Activated T-helper 1 cell treated with anti-CD3 and anti-CD28 coated beads, Interleukin-2, amount 50 U/mL, for 16 hours (primary cell): ENCODE data around the gene ZKSCAN5.
"Not testable (repeated sequence)": the region's sequence is repeated elsewhere in the genome, so short reads cannot be mapped to it uniquely, and the experiment has no call there.

Experiments used
- DNase-seq, 2 donors: peaks; one replicate each; pipeline ENCODE4 v3.0.0-alpha.2; 2020; ENCODE audit warnings: low read depth in 1 of 2, low spot score in 1 of 2

ZKSCAN5 gene

GRCh38 chr7:99497766-99498545 is 6.5 kb upstream of the ZKSCAN5 start:
- DNase-seq = no peak

GRCh38 chr7:99498546-99498944 is 5.9 kb upstream of the ZKSCAN5 start:
- no peak for DNase-seq

- no peak for DNase-seq
Observed at GRCh38 chr7:99499371-99499720, 5.1 kb upstream of the ZKSCAN5 start.

GRCh38 chr7:99499721-99500636 is 4.5 kb upstream of the ZKSCAN5 start, which contains the start of gene ZNF394:
Gene ZNF394 (minus strand): TSS chr7:99500281. CDS start chr7:99500093, 188 bp downstream.
- DNase-seq = peak; percentile 77 to 82

GRCh38 chr7:99500637-99501009 is 3.8 kb upstream of the ZKSCAN5 start:
- DNase-seq = no peak

GRCh38 chr7:99501236-99501635 is 3.2 kb upstream of the ZKSCAN5 start:
- not testable (repeated sequence) for DNase-seq

GRCh38 chr7:99504281-99504602 is 220 bp upstream of the ZKSCAN5 start:
- DNase-seq = no peak

- no peak for DNase-seq
Observed at GRCh38 chr7:99505324-99505662, 831 bp downstream of the ZKSCAN5 start.

GRCh38 chr7:99514050-99514449 is 9.6 kb downstream of the ZKSCAN5 start:
- no peak for DNase-seq

GRCh38 chr7:99521399-99521798 is 16.9 kb downstream of the ZKSCAN5 start:
- no peak for DNase-seq

- no peak for DNase-seq
Observed at GRCh38 chr7:99525713-99526440, 21.4 kb downstream of the ZKSCAN5 start.

- DNase-seq = no peak
Observed at GRCh38 chr7:99531354-99531765, 26.9 kb downstream of the ZKSCAN5 start.

GRCh38 chr7:99535667-99536066 is 31.2 kb downstream of the ZKSCAN5 start:
- DNase-seq = no peak

GRCh38 chr7:99539213-99539811 is 34.9 kb downstream of the ZKSCAN5 start:
- no peak for DNase-seq

GRCh38 chr7:99540542-99540941 is 36.1 kb downstream of the ZKSCAN5 start:
- DNase-seq = no peak

GRCh38 chr7:99541212-99541611 is 36.8 kb downstream of the ZKSCAN5 start:
- no peak for DNase-seq

- DNase-seq = no peak
Observed at GRCh38 chr7:99543081-99543671, 38.7 kb downstream of the ZKSCAN5 start.

GRCh38 chr7:99543916-99544315 is 39.5 kb downstream of the ZKSCAN5 start:
- DNase-seq = no peak

- DNase-seq = not testable (repeated sequence)
Observed at GRCh38 chr7:99545308-99545707, 40.8 kb downstream of the ZKSCAN5 start.

- not testable (repeated sequence) for DNase-seq
Observed at GRCh38 chr7:99549545-99549944, 45.1 kb downstream of the ZKSCAN5 start.

- no peak for DNase-seq
Observed at GRCh38 chr7:99551334-99551733, 46.9 kb downstream of the ZKSCAN5 start.
